HG02870 (cell line): Measurements from ENCODE around the gene TP53I11.

Experiments used
- ATAC-seq: cut with Tn5 transposase; IDR thresholded peaks from one replicate; pipeline ENCODE4 v1.9.1; 2021; ENCODE audit warnings: mild to moderate bottlenecking, moderate library complexity; ENCODE audit not compliant: unreplicated experiment

The TP53I11 gene

DNA sequence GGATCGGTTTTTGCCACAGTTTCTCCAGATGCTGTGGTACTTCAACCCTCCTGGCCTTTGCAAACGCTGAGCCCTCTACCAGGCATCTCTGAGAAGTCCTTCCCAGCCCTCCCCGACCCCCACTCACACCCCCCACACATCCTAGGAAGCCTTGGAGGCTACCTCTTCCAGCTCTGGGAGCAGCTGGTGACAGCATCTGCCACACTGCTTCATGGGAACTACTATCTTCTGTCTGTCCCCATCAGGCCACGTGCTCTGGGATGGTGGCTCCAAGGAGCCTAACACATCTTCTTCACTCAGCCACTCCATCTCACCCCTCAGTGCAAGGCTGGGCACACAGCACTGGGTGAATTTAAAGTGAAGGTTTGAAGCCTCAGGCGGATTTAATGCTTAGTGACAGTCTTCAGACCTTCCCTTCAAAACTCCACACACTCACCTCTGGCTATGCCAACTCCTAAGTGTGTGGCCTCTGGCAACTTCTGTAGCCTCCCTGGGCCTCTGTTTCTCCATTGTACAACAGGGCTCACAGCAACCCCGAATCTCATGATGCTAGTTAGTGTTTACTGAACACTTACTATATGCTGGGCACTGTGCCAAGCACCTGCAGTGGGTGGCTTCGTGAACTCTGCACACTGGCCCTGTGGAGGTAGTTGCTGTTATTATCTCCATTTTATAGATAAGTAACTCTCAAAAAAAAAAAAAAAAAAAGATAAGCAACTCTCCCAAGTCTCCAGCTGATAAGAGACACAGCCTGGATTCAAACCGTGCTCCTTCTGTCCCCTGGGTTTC lies 7.3 kb upstream of the TP53I11 start:
- no peak for ATAC-seq

DNA sequence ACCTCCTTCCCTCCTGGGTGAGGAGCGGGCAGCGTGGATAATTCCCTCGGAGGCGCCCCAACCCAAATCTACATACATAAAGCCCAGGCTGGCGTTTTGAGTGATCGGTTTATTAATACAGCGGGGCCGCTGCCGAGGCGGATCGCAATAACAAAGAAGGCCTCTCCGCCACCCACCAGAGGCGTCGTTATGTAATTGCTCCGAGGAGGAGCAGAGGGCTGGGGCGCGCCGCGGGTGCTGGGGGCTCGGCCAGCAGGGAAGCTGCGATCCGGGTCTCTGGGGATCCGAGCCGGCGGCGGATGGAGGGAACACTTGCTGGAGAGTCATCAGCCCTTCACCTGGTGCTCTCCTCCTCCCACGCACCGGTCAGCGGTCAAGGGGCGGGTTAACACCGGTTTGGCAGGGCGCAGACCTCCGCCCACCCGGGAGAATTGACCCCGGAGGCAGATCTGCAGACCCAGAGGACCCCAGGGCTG lies 6.4 kb upstream of the TP53I11 start:
- ATAC-seq = no peak

DNA sequence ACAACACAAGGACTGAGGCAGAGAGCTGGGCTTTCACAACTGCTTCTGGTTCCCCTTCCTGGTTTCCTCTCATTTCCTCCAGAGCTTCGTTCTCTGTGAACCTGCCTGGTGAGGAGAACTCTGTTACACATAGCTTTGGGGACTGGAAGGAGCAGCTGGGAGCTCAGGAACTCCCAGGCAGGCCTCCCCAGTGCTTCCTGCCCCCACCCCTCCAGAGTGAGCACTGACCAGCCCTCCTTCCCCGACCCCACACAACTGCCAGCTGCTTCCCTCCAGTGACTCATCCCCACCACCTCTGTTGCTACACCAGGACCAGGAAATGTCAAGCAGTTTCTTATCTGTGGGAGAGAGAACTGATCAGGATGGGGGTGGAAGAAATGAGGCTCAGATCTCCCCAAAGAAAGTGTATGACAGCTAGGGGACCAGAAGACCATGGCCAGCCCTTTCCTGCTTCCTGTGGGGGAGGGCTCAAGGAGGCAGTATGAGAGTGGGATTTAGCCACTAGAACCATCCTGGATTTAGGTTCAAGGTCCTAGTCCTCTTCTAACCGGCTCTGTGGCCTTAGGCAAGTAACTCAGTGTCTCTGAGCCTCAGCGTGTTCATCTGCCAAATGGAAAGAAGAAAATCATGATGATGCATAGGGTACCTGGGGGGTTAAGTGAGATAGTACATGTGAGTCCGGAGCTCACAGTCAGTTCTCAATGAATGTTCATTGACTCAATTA lies 4.5 kb upstream of the TP53I11 start:
- ATAC-seq = no peak

- ATAC-seq = no peak
Observed at GRCh38 chr11:44954051-44954906, 3.6 kb upstream of the TP53I11 start.

DNA sequence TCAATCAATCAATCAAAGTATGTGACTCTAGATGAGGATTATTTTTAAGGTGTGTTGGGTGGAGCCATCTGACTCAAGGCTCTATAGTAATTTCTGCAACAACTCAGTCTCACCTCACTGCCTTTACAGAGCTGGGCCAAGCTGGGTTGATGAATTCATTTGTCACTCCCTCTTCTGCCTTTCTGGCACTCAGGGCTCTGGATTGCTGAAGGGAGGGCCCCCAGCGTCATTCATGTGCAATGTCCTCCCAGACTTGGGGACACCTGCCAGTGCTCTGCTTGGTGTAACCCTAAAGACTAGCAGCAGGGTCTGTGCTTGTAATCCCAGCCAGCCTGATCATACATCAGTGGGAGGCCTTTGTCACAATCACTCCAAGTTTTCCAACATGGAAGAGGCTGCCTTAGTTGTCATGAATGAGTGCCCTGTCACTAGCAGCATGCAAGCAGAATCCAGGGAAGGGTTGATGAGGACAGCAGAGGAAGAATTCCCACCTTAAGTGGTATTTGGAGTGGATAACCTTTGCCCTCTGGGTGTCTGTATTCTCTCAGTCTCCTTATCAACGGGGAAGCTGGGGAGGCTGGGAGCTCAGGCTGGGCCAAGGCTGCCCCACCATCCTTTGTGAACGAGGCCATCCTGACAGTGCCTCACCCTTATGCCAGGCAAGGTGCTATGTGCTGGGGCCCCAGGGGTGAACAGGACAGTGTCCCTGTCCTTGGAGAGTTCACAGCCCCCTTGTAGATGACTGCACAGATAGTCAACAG lies 2.0 kb upstream of the TP53I11 start:
- no peak for ATAC-seq

GRCh38 chr11:44952082-44952481 lies 1.4 kb upstream of the TP53I11 start:
- ATAC-seq = no peak

DNA sequence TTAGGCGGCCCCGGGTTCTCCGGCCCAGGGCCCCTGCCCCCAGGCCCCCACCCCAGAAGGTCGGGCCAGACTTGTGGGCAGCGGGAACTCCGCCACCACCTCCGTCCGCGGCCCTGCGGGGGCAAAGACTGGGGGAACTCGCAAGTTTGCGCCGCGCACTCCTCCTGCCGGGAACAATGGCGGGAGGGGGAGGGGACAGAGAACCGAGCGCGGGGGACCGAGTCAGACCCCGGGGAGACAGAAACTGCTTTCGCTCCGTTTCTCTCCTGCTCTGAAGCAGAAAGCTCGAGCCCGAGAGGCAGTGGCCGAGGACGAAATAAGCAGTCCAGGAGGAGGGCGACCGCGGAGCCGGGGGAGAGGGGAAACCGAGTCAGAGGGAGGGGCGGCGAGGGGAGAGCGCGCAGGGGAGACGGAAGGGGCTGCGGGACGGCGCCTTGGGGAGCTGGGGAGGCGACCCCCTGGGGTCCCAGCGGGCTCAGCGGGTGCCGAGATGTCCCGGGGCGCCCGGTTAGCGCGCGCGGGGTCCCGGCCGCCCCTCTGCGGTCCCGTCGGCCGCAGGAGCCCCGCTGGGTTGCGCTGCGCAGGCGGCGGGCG lies 555 bp downstream of the TP53I11 start:
- ATAC-seq = no peak

DNA sequence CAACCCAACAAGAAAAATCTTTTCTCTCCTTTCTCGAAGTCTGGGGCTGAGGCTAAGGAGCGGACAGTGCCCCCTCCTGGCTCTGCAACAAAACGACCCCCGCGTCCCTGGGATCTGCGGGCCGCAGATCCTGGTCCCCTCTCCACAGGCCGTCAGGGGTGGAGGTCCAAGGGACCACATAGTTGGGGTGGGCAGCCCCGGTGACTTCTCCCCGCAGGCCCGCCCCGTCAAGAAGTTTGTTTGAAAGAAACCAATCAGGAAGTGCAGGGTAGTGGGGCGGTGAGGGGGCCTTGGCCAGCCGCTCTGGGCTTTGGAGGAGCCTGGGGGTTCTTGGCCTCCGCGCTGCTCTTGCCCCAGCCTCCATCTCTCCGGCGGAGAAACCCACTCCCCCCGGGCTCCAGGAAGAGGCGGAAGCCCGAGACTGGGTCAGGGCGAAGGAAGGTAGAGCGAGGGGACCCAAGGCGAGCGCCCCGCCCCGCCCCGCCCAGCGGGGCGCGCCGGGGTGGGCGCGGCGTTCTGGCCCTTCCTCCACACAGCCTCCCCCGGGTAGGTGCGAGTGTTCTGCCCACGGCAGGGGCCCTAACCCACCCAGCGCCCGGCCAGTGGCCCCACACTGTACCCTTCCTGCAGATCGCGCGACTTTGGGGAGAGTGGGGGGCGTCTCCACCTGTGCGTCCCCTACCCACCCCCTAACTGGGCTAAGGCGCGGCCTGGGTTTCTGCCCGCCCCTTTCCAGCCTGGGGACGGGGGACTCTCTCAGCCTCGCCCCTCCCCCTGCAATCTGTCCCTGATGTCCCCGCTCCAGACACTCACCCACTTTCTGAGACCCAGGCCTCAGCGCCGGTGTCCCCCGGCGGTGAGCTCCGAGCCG lies 1.3 kb downstream of the TP53I11 start:
- ATAC-seq = no peak

GRCh38 chr11:44948155-44948554 lies 2.5 kb downstream of the TP53I11 start:
- ATAC-seq = no peak

DNA sequence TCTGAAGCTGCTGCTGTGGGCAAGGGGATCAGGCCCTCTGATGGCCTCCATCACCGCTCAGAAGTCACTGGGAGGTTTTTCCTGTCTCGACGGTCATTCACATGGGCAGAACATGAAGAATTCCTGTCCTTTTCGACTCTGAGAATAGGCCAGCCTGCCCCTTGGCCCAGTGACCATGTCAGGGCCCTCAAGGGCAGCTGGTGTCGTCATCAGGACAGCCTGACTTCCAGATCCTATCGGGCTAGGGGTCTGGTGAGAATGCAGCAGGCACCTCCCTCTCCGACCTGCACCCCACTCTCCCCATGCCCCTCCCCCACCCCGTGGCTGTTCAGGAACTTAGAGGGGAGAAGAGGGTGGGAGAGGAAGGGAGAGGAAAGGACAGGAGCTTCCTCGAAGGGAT lies 3.6 kb downstream of the TP53I11 start:
- no peak for ATAC-seq

DNA sequence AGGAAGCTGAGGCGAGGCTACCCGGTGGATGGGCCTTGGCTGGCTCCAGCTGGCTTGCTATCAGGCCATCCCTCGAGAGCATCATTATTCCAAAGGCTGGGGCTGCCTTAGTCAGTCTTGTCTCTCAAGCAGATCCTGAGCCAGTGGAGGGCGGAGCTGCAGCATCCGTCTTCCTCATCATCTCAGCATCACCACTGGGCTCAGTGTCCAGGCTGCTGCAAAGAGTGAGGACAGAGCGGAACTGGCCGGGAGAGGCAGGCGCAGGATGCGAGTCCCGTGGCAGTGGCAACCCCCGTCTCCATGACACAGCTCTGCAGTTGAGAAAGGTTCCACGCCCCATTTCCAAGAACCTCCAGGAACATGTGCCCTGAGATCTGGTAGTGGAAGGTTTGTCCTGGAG lies 4.4 kb downstream of the TP53I11 start:
- no peak for ATAC-seq

DNA sequence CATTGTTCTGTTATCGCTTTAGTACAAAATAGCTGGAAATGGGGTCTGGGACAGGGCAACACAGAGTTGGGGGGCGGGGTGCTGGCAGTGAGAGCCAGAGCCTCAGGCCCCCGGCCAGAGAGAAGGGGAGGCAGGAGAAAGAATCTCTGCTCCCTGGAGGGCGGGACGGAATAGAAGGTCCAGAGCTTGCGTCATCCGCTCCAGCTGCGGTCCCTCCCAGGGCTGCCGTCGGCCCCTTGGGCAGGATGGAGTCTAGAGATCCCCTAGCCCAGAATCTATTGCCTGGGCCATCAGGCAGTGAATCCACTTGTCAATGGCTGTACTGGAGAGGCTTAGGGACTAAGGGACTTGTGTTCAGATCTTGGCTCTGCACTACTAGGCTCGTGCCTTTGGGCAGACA lies 5.0 kb downstream of the TP53I11 start:
- no peak for ATAC-seq

DNA sequence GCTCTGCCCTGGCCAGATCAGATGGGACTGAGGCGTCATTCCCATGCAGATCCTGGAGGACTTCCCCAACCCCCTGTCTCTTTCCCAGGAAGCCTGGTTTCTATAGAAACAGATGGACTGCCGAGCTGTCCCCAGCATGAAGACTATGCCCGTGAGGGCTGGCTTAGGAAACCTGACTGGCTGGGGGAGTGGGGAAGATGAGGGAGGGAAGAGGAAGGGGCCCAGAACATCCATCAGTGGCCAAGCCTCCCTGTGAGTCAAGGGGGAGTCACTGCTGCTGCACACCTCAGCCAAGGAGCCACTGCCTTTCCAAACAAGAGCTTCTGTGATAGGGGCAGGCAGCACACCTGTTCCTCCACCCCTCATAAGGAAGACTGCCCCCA lies 5.8 kb downstream of the TP53I11 start:
- no peak for ATAC-seq

DNA sequence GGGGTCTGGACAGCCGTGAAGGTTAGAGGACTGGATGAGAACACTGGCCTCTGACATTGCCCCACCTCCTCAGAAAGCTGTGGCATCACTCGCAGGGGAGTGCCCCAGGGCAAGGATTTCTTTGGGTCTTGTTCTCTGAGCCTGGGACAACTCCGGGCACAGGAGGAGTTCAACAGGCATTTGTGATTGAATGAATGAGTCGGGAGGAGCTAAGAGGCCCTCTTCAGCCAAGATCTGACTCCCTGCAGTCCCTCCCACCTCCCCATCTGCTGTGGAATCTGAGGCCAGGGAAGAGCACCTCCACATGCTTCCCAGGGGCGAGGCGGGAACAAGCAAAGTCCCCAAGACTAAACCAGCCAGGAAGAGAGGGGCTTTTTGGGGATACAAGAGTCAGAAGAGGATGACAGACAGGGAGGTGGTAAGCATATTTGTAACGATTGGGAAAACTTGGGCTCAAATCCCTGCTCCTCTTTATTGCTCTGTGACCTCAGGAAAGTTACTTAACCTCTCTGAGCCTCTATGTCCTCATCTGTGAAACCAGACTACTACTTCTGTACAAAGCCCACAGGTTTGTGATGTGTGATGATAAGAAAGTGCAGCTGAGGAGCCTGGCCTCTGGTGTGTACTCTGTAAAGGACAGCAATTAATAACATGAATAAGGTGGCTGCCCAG lies 6.4 kb downstream of the TP53I11 start:
- ATAC-seq = no peak

GRCh38 chr11:44943696-44944095 lies 7.0 kb downstream of the TP53I11 start:
- no peak for ATAC-seq

DNA sequence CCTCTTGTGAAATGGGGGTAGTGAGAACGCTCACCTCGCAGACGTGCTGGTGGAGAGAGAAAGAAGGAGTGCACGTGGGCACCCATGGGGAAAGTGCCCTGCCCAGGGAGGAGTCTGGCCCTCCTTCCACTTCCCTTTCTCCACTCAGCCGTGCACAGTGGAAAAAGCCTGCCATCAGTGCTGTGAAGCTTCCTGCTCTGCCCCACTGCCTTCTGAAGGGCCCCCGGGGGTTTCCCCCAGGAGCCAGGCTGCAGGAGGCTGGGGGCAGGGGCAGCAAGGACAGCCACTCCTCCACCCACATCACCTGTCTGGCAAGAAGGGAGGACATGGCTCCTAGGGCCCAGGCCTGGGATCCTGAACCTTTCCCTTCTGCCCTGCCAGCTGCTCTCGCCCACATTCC lies 7.6 kb downstream of the TP53I11 start:
- no peak for ATAC-seq

GRCh38 chr11:44942029-44942955 lies 8.4 kb downstream of the TP53I11 start:
- no peak for ATAC-seq
